GM21515 (cell line): ENCODE results near the gene FAM53B.
A peak's percentile ranks its signal among the peaks of the same experiment; 100 is the strongest.
"Not testable (repeated sequence)": the region's sequence is repeated elsewhere in the genome, so short reads cannot be mapped to it uniquely, and the experiment has no call there.

Experiments
- ATAC-seq: cut with Tn5 transposase; IDR thresholded peaks from one replicate; pipeline ENCODE4 v1.9.1; 2021; ENCODE audit not compliant: unreplicated experiment

The FAM53B gene, protein sequence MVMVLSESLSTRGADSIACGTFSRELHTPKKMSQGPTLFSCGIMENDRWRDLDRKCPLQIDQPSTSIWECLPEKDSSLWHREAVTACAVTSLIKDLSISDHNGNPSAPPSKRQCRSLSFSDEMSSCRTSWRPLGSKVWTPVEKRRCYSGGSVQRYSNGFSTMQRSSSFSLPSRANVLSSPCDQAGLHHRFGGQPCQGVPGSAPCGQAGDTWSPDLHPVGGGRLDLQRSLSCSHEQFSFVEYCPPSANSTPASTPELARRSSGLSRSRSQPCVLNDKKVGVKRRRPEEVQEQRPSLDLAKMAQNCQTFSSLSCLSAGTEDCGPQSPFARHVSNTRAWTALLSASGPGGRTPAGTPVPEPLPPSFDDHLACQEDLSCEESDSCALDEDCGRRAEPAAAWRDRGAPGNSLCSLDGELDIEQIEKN

DNA sequence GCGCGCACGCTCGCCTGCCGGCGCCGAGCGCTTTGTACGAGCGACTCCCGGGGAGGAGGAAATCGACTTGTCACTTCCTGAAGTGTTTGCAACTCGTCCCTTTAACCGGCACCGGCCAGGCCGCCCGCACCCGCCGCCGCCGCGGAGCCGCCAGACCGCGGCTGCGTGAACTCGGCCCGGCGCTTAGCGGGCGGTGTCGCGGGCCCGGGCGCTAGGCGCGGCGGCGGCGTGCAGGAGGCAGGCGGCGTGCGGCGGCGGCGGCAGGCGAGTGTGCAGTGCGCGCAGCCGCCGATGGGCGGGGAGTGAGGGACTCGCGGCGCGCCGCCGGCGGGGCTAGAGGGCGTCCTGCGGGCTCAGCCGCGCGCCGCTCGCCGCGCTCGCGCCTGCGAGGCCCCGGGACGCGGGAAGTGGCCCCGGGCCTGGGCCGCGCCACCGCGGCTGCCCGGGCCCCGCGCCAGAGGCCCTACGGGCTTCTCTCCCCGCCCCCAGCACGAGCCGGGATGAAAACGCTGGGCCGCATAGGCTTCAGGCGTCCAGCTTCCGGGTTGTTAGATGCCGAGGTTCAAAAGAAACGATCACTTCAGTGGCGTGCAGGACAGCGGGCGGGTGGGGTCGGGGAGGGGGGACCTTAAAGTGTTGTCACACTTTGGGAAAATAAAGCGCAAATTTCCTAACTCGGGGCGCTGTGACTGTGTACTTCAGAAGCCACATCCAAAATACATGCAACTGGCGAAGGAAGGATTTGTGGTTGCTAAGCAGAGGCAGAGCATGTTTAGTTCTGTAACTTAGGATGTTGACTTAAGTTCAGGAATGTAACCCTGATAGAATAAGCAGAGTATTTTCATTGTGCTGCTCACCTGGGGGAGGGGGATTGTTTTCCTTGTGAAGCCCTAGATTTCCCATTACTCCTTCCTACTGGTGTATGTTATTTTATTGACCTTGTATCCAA lies at the start of gene FAM53B:
Gene FAM53B, minus strand, starts transcription at position 277 of the 949 bp plus-strand sequence. CDS start 37,665 bp downstream, outside the sequence.
- ATAC-seq: peak; percentile 68

DNA sequence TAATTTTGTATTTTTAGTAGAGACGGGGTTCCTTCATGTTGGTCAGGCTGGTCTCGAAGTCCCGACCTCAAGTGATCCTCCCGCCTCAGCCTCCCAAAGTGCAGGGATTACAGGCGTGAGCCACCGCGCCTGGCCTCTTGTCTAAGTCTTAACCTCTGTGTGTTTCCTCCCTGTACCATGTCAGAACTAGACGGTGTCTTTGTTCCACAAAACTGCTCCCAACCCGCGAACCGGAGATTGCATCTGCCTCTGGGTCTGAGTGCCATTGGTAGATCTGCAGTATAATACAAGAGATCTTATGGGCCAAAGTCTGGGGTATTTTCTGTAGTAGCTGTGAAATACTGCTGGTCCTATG lies 48.8 kb upstream of the FAM53B start:
- ATAC-seq: no peak

DNA sequence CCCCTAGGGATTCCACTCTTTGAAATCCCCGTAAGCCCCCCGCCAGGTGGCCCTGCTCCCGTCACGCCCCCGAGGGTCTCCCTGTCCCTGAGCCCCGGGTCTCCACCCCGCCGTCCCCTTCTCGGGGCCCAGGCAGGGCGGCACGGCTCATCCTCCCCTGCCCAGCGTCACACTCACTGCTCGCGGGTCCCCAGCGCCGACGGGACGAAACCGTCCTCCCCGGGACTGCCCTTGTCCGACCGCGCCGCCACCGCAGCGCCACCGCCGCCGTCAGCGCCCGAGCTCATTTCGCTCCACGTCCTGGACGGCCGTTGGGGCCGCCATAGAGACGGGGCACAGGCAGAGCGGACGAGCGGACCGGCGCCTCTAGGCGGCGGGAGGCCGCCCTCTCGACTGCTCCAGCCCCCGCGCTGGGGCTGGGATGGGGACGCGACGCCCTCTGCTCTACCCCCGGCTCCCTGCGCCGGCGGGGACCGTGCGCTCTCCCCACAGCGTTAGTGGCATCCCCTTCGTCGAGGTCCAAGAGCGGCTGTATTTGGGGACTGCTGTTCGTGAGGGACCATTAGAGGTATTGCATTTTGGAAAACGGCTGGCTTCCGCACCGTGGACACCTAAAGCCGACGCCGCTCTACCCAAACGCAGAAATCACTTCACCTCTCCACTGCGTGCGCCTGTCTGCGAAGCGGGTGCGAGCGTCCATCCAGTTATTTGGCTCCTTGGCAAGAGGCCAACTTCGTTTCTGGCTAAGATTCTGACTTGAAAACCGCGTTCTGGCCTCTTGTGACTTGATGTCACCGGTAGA lies 47.6 kb upstream of the FAM53B start, which contains the start of gene EEF1AKMT2:
Gene EEF1AKMT2, minus strand, starts transcription at position 341 of the 802 bp plus-strand sequence. Its CDS starts 54 bp downstream, at position 287.
- peak; percentile 91 for ATAC-seq

DNA sequence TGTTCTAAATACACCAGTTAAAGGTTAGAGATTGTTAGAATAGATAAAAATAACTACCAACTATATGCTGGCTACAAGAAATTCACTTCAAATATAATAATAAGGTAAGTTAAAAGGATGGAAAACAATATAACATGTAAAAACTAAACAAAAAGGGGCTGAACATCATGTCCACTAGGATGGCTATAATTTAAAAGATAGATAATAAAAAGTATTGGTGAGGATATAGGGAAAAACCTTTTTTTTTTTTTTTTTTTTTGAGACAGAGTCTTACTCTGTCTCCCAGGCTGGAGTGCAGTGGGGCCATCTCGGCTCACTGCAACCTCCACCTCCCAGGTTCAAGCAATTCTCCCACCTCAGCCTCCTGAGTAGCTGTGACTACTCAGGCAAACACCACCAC lies 38.7 kb upstream of the FAM53B start:
- not testable (repeated sequence) for ATAC-seq

DNA sequence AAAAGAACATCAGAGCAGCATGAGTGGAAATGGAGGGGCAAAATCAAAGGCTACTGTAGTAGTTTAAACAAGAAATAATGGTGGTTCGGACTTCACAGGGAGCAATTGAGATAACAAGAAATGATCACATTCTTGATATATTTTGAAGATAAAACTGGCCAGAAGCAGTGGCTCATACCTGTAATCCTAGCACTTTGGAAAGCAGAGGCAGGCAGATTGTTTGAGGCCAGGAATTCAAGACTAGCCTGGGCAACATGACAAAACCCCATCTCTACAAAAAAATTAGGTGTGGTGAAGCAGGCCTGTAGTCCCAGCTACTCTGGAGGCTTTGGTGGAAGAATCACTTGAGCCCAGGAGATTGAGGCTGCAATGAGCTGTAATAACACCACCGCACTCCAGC lies 24.6 kb upstream of the FAM53B start:
- ATAC-seq: no peak

DNA sequence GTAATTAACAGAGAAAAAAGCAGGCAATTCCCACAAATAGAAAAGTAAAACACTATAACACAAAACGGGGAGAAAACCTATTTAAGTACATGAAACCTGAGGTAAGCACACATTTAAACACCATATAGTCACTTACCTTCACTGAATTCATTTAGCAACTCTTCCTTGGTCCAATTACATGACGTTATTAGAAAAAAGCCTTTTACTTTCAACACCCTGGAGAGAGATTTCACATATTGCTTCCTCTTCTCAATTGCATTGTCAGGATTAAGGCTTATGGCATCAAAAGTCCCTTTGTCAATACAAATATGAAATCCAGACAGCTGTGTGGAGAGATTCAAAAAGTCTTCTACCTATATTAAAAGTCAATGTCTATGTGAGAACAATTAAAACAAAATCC lies 21.1 kb upstream of the FAM53B start:
- no peak for ATAC-seq

DNA sequence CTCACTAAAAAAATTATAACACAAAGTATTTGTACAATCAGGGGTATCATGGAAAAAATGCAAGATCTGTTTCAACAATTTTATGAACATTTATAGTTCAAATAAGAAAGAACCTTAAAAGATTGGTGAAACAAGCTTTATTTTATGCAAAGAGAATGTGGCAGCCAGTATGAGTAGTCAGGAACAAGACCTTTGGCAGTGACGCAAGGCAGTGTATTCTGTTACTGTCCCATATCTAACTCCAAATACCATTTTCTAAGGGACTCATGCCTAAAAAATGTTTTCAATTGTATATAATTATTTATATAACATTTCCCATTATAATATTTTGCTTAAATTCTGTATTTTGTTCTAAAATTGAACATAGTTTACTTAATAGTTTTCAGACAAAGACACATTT lies 19.1 kb upstream of the FAM53B start:
- ATAC-seq: no peak

DNA sequence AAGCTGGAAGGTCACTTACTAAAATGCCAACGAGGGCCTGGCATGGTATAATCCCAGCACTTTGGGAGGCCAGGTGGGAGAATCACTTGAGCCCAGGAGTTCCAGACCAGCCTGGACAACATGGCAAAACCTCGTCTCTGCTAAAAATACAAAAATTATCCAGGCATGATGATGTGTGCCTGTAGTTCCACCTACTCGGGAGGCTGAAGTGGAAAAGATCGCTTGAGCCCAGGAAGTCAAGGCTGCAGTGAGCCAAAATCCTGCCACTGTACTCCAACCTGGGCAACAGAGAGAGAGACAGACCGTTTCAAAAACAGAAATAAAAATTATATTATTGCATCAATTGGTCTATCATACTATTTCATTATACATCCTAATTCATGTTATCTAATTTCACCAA lies 18.1 kb upstream of the FAM53B start:
- no peak for ATAC-seq

DNA sequence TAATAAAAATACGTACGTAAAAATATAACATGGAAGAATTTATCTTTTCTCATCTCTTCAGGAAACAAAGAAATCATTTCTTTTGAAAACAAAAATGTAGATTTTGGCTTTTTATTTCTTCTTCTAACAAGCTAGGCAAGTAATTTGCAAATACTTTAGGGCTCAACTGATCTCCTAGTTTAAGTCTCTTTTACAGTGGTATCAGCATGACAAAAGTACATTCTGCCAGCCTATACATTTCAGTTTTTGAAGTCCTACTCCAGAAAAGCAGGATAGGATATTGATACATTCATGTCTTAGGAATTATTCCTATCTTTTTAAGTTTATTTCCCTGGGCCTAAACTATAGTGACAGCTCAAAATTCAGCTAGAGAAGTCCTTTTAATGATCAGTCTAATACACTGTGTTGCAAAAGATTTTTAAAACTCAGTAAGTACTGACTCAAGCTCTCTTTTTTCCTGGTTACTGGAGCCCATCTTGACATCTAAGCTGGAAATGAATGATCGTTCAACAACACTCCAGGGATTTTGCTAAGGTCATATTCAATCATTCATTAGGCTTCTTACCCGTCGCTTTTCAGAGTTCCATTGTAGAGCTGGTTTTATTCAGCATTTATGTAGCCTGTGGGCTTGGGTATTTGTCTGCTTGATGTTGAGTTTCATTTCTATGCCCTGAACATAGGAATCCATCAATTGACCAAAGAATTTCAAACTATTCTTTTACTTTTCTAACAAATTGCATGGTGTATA lies 12.2 kb upstream of the FAM53B start:
- no peak for ATAC-seq

DNA sequence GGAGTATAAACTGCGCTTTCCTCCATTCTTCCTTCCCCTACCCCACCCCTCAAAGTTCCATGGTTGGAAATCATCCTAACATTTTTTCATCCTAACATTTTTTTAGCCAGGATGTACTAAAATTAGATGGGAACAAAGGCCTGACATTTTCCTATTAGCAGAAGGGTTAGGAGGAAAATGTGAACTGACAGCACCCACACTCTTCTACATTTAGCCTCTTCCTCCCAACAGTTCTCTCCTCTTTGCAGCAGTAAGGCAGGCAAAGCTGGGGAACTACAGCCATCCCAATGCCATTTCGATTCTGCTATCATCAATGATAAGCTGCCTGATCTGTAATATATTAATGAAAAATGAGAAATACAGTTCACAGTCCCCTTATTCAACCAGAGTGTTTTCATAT lies 11.4 kb upstream of the FAM53B start:
- ATAC-seq: no peak

DNA sequence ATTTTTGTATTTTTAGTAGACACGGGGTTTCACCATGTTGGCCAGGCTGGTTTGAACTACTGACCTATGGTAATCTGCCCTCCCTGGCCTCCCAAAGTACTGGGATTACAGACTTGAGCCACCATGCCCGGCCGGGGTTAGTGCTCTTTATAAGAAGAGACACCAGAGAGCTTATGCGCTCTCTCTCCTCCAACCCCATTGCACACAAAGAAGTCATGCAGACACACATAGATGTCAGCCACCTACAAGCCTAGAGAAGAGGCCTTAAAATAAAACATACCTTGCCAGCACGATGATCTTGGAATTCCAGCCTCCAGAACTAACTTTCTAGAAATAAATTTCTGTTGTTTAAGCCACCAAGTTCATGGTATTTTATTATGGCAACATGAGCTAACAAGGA lies 10.0 kb upstream of the FAM53B start:
- no peak for ATAC-seq

DNA sequence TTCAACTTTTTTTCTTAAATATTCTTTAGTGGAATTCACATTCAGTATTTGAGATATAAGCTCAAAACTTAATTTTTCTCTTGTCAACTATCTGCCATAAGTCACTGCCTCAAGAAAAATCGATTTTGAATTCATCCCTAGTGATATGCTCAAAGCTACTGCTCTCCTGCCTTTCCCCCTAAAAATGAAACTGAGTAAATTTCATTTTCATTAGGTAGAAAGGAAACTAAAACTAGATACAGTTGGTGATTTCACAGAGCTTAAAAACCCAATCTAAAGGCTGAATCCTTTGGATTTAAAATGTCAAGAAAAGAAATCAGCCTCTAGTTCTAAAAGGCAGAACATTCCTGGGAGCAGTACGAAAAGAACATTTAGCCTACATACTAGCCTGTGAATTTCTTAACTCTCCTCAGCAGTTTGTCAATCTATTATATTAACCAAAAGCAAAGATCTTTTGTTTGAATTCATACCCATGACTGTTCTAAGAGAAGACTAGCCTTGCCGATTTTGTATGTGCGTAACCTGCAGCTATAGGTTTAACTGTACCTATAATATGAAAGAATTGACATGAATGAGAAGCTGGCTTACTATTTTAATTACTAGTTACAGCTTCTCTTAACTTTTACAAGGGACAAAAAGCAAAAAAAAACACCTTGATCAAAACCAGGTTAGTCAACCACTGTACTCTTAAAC lies 4.9 kb upstream of the FAM53B start:
- ATAC-seq: no peak

DNA sequence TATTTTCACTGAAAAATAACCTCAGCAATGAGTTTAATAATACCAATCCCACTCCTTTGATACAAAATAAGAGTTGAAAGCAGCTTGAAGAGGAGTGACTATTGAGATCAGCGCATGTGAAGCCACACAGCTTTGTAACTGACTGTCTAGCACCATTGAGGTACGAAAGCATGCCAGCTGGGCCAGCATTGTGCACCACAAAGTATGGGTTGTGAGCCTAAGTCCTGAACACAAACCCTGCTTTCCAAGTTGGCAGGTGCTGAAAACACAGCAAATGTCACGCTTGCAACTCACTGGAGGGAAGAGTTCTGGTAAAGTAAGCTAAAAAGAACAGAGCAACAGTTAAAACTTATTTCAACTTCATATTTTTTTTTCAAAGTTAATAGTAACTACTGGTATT lies 4.0 kb upstream of the FAM53B start:
- no peak for ATAC-seq

DNA sequence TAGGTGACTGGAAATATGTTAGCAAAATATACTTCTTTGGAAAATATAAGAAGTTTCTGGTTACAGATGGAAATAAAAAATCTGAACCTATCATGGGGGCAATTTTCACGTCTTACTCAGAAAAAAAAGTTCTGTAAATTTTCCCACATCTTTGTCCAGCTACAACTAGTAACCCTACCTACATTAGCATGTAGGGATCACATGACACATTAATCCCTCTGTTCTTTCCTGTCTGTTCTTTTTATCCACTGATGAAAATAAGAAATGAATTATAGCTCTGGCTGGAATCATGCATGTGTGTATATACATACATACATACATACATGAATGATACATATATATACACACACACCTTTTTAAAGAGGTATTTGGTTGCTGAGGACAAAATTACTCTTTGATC lies 3.6 kb upstream of the FAM53B start:
- no peak for ATAC-seq

DNA sequence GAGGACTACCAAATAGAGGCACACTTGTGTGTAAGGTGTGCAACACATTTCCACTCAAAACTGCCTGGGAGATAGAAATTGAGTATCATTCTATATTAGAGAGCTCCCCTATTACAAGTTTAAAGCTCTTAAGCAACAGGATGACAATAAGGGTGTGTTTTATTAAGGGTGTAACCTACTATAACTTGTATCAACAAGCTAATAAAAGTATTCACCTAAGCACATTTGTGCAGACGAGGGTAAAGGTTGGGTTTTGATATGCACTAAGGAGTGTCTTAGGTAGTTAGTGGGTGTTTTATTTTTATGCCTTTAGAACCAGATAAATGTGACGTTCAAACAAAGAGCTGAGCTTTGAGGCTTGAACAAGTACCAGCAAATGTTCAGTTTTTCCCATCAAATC lies 2.8 kb upstream of the FAM53B start:
- no peak for ATAC-seq

DNA sequence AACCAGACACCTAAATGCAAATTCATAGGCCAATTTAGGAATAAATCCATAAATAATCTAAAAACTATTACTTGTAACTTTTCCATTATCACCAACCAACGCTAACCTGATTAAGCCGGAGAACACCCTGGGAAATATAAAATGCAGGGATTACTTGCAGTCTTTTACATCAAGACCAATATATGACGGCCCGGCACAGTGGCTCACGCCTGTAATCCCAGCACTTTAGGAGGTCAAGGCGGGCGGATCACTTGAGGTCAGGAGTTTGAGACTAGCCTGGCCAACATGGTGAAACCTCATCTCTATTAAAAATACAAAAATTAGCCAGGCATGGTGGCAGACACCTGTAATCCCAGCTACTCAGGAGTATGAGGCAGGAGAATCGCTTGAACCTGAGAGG lies 2.3 kb upstream of the FAM53B start:
- ATAC-seq: not testable (repeated sequence)

DNA sequence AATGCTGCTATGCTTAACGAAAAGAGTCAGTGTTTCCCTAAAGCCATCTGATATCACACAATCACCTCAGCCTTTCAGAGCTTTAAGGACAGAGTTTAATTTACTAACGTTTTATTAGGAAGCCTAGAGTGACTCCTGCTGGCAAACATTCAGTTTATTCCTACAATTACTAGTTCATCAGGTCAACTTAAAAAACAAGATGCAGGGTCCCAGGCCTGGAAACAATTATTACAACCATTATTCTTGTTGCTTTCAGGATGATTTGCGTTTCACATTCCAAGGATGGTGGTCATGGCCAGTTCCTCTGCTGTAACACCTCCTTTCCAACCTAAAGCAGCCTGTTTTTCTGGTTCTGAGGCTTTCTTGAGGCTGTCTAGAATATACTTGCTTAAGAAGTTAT lies 1.5 kb upstream of the FAM53B start:
- no peak for ATAC-seq

DNA sequence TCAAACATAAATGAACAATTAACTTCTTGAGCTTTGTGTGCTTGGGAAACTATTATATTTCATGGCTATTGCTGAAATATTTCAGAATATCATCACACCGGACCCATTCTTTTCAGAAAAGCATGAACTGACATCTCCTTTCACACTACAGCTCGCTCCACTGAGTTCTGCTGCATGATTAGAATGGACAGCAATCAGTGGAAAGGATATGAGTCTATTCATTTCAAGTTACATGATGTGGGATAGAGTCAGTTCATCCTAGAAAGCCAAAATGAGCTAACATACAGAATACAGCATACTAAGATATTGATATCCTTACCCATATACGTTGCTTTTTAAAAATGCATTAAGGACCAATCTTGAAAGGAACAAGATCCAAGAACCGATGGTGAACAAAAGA lies 1.1 kb upstream of the FAM53B start:
- no peak for ATAC-seq

DNA sequence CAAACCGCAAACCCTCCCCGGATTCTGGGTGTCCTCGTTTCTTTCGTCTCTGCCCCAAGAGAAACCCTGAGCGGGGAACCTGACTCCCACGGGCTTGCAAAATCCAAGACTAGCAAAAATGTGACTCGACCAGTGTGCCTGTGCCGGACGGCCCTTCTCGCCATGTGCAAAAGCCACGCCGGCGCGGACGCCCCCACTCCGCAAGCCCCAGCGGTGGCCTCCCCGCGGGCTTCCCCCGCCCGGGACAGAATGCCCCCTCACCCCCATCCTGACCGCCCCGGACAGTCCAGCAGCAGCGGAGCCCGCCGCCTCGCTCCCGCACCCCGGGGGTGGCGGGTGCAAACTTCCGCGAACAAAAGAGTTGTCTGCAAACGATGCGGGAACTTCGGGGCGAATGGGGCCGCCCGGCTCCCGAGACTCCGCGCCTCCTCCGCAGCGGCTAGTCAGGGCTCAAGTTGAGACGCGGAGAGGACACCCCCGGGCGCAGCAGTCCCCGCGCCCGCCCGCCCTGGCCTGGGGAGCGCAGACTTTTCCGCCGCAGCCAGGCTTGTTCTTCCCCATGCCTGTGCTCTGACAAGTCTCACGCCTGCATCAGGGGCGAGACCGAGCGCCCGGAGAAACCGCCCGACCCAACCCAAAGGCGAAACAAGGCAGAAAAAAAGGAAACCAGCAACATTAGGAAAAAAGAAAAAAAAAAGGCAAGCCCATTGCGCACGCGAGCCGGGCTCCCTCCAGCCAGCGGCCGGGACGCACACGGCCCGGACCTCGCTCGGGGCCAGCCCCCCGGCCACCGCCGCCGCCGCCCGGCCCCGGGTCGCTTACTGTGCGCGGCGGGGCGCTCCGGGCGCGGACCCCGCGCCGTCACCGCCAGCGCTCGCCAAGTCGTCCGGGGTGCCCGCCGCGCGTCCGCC lies 732 bp downstream of the FAM53B start:
- peak; percentile 32 for ATAC-seq
